WI38 (cell line): ENCODE measurements around the gene ATXN3L.
"Not testable (repeated sequence)": the region's sequence is repeated elsewhere in the genome, so short reads cannot be mapped to it uniquely, and the experiment has no call there.

Source experiments
- H3K4me3 ChIP-seq: 2 replicates; pipeline ENCODE4 v1.5.1; 2011; ENCODE audit warnings: low read depth, mild to moderate bottlenecking, control low read depth, low read length
- TF ChIP-seq, protein P1 (sequence below): IDR thresholded peaks from 2 replicates; pipeline ENCODE4 v1.5.1; 2012; ENCODE audit warnings: low read depth, mild to moderate bottlenecking, control low read depth, low read length

The ATXN3L gene

DNA sequence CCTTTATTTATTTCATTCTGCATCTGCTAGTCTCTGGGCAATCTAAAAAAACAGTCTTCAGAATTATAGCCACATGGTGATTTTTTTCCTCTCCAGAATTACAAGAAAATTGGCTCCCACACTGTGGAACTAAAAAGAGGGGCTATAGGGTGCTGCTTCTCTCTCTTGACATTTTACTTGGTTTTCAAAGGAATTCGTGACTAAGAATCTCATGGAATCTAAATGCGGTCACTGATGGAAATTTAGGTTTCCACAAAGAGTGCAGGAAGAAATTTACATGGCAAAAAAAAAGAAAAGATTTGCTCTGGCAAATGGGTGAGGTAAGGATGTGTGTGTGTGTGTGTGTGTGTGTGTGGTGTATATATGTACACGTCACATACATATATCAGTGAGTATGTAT is 10.2 kb downstream of the ATXN3L start:
- H3K4me3 ChIP-seq, result no peak overlapping the region
- TF ChIP-seq, protein P1, sequence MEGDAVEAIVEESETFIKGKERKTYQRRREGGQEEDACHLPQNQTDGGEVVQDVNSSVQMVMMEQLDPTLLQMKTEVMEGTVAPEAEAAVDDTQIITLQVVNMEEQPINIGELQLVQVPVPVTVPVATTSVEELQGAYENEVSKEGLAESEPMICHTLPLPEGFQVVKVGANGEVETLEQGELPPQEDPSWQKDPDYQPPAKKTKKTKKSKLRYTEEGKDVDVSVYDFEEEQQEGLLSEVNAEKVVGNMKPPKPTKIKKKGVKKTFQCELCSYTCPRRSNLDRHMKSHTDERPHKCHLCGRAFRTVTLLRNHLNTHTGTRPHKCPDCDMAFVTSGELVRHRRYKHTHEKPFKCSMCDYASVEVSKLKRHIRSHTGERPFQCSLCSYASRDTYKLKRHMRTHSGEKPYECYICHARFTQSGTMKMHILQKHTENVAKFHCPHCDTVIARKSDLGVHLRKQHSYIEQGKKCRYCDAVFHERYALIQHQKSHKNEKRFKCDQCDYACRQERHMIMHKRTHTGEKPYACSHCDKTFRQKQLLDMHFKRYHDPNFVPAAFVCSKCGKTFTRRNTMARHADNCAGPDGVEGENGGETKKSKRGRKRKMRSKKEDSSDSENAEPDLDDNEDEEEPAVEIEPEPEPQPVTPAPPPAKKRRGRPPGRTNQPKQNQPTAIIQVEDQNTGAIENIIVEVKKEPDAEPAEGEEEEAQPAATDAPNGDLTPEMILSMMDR, result no peak

DNA sequence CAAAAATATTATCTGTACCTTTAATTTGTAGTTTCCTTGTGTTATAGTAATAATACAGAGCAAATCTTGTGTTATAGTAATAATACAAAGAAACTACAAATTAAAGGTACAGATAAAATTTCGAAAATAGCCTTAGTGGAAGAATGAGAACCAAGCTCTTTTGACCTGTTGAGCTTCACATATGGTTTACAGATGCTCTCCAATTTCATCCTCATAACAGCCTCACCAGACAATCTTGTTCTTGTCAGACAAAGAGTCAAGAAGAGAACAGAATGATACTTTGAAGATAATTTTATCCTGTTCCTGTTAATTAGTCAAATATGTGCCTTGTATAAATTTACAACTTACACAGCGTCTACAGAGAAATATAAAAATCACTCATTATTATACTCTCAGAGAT is 12.8 kb downstream of the ATXN3L start:
- TF ChIP-seq, protein P1, result no peak
- no peak overlapping the region for H3K4me3 ChIP-seq

GRCh38 chrX:13305108-13305507 is 14.7 kb downstream of the ATXN3L start:
- TF ChIP-seq, protein P1, result no peak
- no peak overlapping the region for H3K4me3 ChIP-seq

DNA sequence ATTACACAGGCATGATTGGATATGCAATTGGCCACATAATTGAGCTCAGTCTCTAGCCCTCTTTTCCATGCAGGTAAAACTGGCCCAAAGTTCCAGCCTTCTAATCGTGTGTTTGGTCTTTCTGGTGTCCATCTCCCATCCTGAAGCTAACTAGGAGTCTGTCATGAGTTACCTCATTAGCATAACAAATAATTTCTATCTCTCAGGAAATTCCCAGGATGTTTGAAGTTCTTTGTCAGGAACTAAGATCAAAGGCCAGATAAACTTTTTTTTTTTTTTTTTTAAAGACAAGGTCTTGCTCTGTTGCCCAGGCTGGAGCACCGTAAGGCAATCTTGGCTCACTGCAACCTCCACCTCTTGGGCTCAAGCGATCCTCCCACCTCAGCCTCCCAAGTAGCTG is 15.8 kb downstream of the ATXN3L start:
- TF ChIP-seq, protein P1, result no peak
- no peak overlapping the region for H3K4me3 ChIP-seq

GRCh38 chrX:13303248-13303647 is 16.6 kb downstream of the ATXN3L start:
- not testable (repeated sequence) for H3K4me3 ChIP-seq

DNA sequence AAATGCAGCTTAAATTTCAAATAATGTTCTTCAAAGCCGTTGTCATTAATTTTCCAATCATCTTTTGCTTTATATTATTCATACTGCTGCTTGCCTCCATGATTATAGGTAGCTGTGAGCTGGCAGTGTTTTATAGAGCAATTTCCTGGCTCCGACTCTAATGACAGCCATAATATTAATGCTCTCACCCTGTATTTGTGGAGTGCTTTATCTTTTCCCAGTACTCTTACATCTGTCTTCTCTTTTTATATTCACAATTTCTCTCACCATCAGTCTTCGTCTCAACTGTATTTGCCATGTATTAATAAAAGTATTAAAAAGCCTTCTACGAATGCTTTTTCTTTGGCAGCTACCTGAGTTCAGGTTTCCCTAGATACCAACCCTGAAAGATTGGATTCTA is 21.0 kb downstream of the ATXN3L start:
- H3K4me3 ChIP-seq, result no peak overlapping the region
- TF ChIP-seq, protein P1, result no peak

DNA sequence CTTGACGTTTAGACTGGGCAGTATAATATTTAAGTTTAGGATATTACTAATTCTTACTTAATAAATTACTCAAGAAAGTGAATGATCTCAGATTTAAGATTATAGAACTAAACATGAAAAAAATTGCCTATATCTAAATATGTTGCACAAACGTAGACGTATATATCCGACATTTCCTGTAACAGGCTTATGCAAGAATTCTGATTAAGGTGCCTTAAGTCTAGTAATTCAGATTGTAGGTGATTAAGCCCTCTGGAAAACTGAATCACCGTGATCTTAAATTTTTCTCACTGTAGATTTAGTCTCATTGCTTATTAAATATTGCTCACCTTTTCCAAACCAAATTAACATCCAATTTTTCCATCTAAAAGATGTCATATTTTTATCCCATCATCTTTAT is 24.0 kb downstream of the ATXN3L start:
- H3K4me3 ChIP-seq, result no peak overlapping the region
- TF ChIP-seq, protein P1, result no peak

DNA sequence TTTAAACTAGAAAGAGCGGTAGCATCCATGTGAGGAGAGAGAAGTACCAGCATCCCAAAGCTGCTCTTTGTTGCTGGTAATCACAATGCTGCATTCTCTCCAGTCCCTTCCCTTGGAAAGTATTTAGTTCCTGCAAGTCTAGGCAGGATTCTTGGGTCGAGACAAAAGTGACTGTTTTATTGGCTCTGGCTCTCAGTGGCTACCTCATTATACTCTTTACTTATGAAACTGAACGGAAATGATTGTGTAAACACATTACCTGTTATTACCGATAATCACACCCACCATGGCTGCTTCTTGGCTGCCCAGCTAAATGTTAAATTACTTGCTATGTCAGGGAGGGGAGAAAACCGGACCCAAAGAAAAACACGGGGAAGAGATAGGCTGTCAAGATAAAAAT is 26.2 kb downstream of the ATXN3L start:
- H3K4me3 ChIP-seq, result no peak overlapping the region
- TF ChIP-seq, protein P1, result no peak
